GM18526 (cell line): ENCODE measurements around the gene LSP1.

Experiments used
- POLR2A ChIP-seq: IDR thresholded peaks from 3 replicates; pipeline ENCODE4 v1.6.1; 2011; ENCODE audit not compliant: insufficient read length; ENCODE audit errors: extremely low read depth

Gene LSP1

DNA sequence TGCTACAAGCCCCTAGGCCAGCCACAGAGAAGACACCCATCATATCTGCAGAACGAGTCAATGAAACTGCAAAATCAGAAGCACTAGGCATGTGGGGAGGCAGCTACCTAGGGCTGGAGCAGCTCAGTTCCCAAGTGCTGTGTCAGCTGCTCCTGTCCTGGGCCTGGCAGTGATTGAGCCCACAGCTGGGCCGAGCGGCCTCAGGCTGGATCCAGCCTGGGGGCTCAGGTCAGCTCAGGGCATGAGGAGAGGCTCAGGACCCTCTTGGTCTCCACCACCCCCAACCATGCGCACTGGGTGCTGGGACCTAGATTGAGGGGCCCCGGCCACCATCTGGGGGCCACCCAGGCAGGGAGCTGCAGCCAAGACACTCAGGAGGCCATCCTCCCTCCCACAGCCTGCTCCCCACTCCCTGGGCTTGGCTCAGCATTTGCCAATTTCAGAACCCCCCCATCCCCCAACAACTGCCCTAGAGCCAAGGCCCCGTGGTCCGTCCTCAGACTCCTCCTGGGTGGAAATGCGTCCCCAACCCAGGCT is 64.2 kb downstream of the LSP1 start:
- TF ChIP-seq POLR2A: peak; percentile 16

DNA sequence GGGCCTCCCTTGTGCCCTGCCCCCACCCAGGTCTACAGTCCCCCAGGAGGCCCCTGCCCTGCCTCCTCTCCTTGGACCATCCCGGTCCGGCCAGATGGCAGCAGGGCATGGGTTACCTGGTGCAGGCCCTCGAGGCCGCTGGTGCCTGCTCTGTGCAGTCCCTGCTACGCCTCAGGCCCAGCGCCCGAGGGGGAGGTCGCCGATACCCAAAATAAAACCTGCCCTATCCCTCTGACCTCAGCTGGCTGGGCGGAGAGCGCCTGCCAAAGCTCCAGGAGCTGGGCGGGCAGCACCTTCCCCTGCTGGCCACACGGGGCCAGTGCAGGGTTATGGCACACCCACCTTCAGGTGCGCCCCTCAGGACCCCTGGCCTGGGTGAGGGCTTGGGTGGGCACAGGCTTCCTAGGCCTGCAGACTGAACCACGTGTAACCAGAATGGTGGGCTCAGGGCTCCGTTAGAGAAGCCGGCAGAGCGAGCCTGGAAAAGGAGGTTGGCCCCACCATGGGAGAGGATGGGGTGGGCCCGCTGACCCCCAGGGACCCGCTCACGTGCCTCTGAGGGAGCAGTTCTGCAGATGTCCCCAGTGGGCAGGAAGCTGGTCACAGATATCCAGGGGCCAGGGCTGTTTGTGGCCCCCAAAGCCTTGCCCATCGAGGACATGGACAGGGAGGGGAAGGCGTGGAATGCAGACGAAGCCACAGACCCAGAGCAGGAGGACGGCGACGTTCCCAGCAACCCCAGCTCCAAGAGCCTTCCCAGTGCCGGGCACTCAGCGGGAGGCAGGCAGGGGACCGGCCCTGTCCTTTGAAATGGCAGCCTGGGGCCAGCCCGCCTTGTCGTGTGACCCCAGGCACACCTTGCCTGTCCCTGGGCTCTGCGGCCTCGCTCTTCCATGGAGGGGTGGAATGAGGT is 64.9 kb downstream of the LSP1 start:
- TF ChIP-seq POLR2A: no peak

DNA sequence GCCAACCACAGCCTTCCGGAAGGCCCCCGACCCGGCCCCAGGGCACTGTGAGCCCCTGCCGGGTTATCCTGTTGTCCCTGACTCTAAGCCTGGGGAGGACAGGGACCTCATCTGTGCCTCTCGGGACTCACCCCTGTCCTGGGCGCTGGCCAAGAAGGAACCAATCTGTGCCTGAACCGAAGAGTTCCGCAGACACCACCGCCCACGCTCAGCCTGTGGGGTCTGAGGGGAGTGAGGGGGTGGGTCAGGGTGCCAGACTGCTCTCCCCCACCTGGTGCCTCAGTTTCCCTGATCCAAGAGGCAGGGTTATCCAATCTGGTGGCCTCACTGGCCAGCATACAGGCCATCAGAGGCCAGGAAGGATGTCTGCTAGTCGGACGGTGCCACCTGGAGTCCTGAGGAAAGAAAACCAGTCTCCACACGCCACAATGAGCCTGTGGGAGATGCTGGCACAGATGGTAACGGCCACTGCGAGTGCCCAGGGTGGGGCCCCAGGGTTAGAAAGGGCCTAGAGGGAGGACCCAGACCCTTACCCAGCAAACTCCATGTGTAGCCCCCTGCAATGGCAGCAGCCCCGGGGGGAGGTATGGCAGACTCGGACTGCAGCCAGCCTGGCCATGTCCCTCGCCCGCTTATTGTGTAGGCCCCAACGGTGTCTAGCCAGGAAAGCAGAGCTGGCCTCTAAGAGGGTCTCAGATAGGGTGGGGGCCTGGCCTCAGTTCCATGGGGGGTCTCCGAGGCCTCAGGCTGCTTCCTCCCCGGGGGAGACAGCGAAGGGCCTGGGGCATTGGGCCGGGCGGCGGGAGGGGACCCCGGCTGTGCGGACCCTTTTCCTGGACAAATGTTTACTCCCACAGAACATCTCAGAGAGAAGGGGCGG is 65.8 kb downstream of the LSP1 start:
- TF ChIP-seq POLR2A: no peak

DNA sequence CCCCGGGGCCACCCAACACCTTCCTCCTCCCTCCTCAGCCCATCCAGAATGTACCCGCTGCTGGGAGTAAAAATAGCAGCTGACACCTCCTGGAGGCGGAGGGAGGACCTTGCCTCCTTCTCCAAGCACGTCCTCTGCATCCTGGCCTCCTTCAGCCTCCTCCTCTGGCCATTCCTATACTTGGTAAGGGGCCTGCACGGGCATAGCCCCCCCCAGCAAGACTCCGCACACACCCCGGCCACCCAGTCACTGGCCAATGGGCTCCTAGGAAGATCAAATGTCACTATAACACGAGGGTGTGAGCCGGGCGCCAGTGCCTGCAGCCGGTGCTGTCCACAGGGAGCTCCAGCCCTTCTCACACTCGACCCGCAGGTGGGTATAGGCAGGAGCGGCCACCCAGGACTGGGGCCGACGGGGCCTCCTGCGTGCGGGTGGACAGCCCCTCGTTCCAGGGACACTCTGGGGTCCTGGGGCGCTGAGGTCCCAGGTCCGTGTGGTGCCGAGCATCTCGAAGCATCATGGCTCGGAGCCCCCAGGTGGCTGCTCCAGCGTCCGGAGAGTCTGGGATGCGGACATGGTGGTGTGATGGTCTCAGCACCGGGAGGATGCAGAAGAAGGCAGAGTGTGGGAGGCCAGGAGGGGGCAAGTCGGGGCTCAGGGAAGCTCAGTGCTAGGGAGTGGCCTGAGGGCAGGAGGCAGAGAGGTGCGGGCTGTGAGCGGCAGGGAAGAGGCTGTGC is 66.7 kb downstream of the LSP1 start, which contains the start of gene TNNT3:
TNNT3 (plus strand) TSS at position 313 of the 737 bp plus-strand sequence. CDS start 3,172 bp downstream, outside the sequence.
- TF ChIP-seq POLR2A: no peak

DNA sequence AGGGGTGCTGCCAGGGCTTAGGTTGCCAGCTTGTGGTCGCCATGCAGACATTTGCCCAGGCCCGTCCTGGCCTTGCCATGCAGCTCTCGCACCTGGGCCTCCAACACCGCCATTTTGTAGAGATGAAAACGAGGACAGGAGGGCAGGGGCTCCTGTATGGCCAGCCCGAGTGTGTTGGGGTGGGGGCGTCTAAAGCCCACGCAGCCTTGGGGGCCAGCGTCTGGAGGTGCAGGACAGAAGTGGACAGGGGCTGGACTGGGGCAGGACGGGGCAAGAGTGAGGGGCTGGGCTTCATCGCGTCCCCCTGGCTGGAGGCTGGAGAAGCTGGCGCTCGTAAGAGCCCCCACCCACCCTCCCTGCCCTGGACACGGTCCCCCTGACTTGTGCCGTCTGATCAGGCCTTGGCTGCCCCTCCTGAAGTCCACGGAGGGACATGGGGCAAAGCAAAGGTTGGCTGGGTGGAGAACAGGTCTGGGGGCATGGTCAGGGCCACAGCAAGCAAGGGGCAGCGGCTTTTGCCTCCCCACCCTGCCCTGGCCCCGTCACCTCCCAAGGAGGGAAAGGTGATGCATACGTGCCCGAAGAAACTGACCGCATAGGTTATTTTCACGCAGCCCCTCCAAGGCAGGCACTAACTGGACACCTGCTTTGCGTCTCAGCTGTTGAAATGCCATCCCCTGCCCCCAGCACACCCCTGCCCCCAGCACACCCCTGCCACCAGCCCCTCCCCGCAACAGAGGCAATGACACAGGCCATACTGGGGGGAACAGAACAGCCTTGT is 67.4 kb downstream of the LSP1 start:
- TF ChIP-seq POLR2A: no peak

DNA sequence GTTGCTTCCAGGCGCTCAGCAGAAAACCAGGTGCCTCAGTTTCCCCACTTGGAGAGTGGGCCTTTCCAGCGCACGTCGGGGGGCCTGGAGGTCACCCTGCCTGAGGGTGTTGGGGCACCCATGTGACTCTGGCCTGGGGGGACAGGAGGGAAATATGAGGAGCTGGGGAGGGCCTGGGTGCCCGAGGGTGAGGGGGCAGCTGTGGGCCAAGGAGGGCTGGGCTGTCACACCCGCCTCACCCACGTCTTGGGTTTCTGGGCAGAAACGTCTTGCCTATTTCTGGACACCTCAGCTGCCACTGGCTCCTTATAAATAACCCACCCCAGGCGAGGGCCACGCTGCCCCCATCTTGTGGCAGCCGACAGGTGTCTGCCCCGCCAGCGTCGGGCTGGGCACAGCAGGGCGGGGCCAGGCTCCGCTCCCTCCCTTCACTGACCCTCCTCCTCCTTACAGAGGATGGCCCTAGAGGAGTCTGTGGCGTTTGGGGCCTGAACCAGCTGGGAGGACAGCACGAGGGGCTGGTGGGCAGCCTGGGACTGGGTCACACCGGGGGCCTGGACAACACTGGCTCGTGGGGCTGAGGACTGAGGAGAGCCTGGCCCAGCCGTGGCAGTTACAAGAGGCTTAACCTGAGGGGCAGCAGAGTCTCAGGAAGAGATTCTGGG is 68.2 kb downstream of the LSP1 start:
- TF ChIP-seq POLR2A: no peak

DNA sequence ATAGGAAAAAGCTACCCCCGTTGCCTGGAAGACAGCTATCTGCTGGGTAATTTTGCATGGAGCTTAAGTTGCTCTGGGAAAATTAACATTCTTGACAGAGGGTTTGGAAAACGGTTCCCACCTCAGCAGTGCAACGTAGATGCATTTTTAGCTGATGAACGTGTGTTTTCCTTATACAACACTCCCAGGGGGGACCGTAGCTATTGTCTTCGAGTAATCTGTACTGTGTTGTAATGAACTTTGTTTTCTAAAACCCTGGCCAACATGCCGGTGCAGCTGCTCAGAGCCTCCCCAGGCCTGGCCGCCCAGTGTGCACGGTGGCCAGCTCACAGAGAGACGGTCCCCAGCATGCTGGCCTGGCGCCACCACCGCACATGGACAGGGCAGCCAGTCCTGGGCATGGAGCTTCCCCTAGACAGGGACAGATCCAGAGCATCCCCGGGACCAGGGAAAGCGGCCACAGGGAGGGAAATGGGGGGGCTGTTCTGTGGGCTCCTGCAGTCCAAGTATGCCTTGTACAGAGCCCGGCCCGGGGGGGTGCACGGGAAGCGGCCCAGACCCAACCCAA is 68.8 kb downstream of the LSP1 start:
- TF ChIP-seq POLR2A: no peak

DNA sequence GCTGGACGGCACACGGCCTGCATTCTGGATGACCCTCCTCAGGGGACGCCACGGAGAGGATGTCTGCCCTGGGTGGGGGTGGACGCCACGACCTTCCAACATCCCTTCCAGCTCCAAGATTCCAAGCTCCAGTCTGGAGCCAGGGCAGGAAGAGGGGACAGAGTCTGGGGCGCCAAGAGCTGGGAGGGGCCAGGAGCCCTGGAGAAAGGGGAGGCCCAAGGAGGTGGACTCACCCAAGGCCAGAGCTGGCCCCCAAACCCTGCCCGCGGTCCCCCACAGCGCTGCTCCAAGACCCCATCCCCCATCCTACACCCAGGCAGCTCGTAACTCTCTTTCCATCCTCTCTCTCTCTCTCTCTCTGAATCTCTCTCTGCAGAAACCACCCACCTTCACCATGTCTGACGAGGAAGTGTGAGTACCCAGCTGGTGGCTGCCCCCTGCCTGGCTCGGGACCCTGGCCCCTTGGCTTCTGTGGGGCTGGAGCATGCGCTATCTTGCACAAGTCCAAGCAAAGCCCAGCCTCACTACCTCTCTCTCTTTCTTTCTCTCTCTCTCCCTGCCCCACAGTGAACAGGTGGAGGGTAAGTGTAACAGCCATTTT is 69.7 kb downstream of the LSP1 start:
- TF ChIP-seq POLR2A: no peak

DNA sequence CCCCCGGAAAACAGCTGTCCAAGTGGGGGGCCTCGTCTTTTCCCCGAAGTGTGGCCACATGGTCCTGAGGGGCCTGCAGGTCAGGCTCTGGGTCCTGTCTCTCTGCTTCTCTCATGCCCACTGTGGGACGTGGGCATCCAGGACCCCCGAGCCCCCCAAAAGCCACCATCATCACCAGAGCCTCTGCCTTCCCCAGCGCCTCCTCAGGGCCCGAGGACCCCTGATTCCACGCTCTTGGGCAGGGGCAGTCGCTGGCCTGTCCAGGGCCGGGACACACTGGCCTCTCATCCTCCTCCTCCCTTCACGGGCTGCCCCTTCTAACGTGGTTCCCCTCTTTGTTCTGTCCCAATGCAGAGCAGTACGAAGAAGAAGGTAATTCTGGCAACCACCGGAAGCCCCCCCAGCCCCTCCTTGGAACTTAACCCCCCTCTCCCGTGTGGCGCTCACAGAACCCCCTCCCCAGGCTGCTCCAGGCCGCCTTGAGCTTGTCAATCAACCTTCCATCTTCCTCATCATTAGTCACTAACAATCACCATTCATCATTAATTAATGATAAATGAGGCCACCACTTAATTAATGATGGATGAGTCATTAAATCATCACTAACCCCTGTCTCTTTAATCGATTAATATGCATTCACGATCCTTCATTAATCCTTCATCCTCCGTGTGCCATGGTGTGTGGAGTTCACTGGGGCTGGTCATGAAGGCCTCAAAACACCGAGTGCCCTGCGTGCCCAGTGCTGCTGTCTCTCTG is 70.5 kb downstream of the LSP1 start:
- TF ChIP-seq POLR2A: no peak

DNA sequence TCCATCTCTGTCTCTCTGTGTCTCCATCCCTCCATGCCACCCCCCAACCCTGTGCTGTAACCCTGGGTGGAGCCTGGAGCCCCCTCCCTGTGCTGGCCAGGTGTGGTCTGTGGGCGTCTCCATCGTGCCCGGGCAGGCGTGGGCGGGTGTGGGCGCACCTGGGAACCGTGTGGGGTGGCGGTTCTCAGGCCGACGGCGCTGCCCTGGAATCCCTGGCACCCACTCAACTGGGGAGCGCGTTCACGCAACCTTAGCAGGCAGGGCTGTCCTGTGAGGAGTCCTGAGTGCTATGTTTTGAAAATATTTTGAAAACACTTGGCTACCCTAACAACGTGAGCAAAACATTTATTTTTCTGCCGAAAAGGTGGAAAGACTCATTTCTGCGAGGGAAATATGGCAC is 71.3 kb downstream of the LSP1 start:
- no peak for TF ChIP-seq POLR2A

DNA sequence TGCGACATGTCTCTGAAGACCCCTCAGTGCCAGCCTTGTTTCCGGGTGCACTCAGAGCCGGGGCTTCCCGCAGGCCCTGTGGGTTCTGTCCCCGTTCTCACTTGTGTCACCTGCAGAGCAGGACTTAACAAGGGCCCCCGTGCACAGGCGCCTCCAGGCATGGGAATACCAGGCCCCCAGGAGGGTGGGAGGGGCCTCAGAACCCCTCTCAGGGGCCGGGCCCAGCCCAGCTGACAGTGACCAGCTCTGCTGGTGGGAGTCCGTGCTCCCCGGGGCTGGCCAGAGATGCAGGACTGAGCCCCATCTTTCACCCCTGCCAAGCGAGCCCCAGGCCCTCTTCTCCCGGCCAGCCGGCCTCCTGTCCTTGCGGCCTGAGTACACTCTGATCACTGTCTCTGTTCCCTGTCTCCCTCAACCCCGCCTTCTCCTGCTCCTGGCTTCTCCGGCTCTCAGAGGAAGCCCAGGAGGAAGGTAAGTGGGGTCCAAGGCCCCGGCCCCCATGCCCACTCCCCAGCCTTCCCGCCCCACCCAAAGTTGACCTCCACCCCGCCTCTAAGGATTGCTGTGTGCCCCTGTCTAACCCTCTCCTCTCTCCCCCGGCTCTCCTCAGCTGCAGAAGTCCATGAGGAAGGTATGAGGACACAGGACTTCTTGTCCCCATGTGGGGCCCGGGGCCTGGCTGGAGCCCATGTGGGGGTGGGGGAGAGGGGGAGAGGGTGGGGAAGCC is 71.9 kb downstream of the LSP1 start:
- no peak for TF ChIP-seq POLR2A
